Measurements from ENCODE around the gene C9orf85. TPM values are rescaled to one million over a fixed set of nuclear protein-coding genes. Genes with fewer than 3 reads are reported as not detected.
A peak's percentile ranks its signal among the peaks of the same experiment; 100 is the strongest.

The C9orf85 gene
- total RNA-seq, 1 donor from 2014 or later, result 16.7 TPM

- peak; percentile 9 for DNase-seq
Measured at GRCh38 chr9:71908825-71909224, 2.6 kb upstream of the C9orf85 start.

- DNase-seq, result peak; percentile 80
Measured at GRCh38 chr9:71909887-71910649, 1.4 kb upstream of the C9orf85 start.

GRCh38 chr9:71910650-71911060 lies 784 bp upstream of the C9orf85 start:
- no peak for DNase-seq

- no peak for DNase-seq
Measured at GRCh38 chr9:71911908-71912335, 483 bp downstream of the C9orf85 start.

GRCh38 chr9:71915495-71915894 lies 4.1 kb downstream of the C9orf85 start:
- DNase-seq, result no peak

GRCh38 chr9:71916834-71917534 lies 5.5 kb downstream of the C9orf85 start:
- no peak for DNase-seq

- DNase-seq, result no peak
Measured at GRCh38 chr9:71918419-71918818, 7.0 kb downstream of the C9orf85 start.

- DNase-seq, result no peak
Measured at GRCh38 chr9:71920456-71921189, 9.2 kb downstream of the C9orf85 start.

GRCh38 chr9:71921190-71921814 lies 9.9 kb downstream of the C9orf85 start:
- DNase-seq, result no peak

GRCh38 chr9:71924576-71924975 lies 13.1 kb downstream of the C9orf85 start:
- no peak for DNase-seq

- peak; percentile 6 for DNase-seq
Measured at GRCh38 chr9:71925834-71926233, 14.4 kb downstream of the C9orf85 start.

- no peak for DNase-seq
Measured at GRCh38 chr9:71928376-71928775, 16.9 kb downstream of the C9orf85 start.

- no peak for DNase-seq
Measured at GRCh38 chr9:71928806-71929205, 17.4 kb downstream of the C9orf85 start.

- DNase-seq, result peak; percentile 34
Measured at GRCh38 chr9:71929223-71929622, 17.8 kb downstream of the C9orf85 start.

GRCh38 chr9:71929791-71930440 lies 18.5 kb downstream of the C9orf85 start:
- DNase-seq, result no peak

GRCh38 chr9:71931166-71931565 lies 19.7 kb downstream of the C9orf85 start:
- DNase-seq, result no peak

- DNase-seq, result no peak
Measured at GRCh38 chr9:71936066-71936465, 24.6 kb downstream of the C9orf85 start.

- DNase-seq, result peak; percentile 33
Measured at GRCh38 chr9:71937070-71937625, 25.7 kb downstream of the C9orf85 start.

- no peak for DNase-seq
Measured at GRCh38 chr9:71937898-71938297, 26.5 kb downstream of the C9orf85 start.

- DNase-seq, result no peak
Measured at GRCh38 chr9:71941060-71941568, 29.7 kb downstream of the C9orf85 start.

GRCh38 chr9:71941998-71942567 lies 30.6 kb downstream of the C9orf85 start:
- DNase-seq, result peak; percentile 34

Measured in tongue (tissue), 2 donors.